SJSA1 (cell line): ENCODE measurements around the gene GAGE12J. TPM values are rescaled to one million over a fixed set of nuclear protein-coding genes. Genes with fewer than 3 reads are reported as not detected.
"Not testable (repeated sequence)": the region's sequence is repeated elsewhere in the genome, so short reads cannot be mapped to it uniquely, and the experiment has no call there.

Experiments used
- DNase-seq, 2 experiments: peaks; one replicate each; pipeline ENCODE4 v3.0.0-alpha.2; 2015 to 2020; ENCODE audit warnings: low spot score in 2 of 2, low read depth in 1 of 2
- H3K27ac ChIP-seq: fragments of 250-450 bp; sonication (Bioruptor Pico); 2 replicates; pipeline ENCODE4 v1.5.1; 2020; ENCODE audit warnings: mild to moderate bottlenecking, moderate library complexity
- H3K27me3 ChIP-seq: fragments of 250-450 bp; sonication (Bioruptor Pico); replicated peaks from 2 replicates; pipeline ENCODE4 v1.5.1; 2020; ENCODE audit warnings: mild to moderate bottlenecking, moderate library complexity
- H3K36me3 ChIP-seq: fragments of 250-450 bp; sonication (Bioruptor Pico); 2 replicates; pipeline ENCODE4 v1.5.1; 2020; ENCODE audit warnings: mild to moderate bottlenecking
- H3K4me1 ChIP-seq: fragments of 250-450 bp; sonication (Bioruptor Pico); replicated peaks from 2 replicates; pipeline ENCODE4 v1.6.1; 2021; ENCODE audit warnings: mild to moderate bottlenecking
- H3K4me3 ChIP-seq: fragments of 250-450 bp; sonication (Bioruptor Pico); 2 replicates; pipeline ENCODE4 v1.5.1; 2020; ENCODE audit warnings: mild to moderate bottlenecking
- H3K9me3 ChIP-seq: fragments of 250-450 bp; sonication (Bioruptor Pico); replicated peaks from 2 replicates; pipeline ENCODE4 v1.5.1; 2020; ENCODE audit warnings: mild to moderate bottlenecking
- total RNA-seq: library from RNA; depleted of rRNA; stranded (reverse); fragments of >200 nt; shearing (Covaris generic); gene quantifications from 2 replicates; pipeline ENCODE4 v1.2.3, GENCODE V29; 2014; rRNA removed

The GAGE12J gene
- total RNA-seq, 1 experiment from 2014 or later: not detected

DNA sequence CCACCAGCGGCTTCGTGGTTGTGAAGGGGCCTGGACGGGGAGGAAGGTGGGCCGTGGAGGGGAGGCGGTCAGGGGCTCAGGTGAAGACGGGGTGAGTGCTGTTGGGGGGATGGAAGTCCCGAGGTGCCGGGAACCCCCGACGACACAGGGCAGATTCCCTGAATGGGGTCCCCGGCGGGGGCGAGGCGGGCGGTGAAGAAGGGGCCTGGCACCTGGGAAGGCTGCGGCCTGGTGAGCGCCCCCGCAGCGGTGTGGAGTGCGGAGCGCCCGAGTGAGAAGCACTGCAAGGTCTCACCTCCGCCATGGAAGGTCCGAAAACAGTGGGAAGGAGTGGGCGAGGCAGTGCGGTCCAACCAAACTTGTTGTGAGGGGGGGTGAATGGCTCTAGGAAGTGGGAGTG is 10.0 kb downstream of the GAGE12J start:
- not testable (repeated sequence) for H3K4me3 ChIP-seq, H3K27ac ChIP-seq, H3K4me1 ChIP-seq, H3K27me3 ChIP-seq, H3K36me3 ChIP-seq, H3K9me3 ChIP-seq
- DNase-seq: peak in 1 of 2 experiments; percentile 63

GRCh38 chrX:49341449-49341848 is 19.6 kb downstream of the GAGE12J start:
- H3K27me3 ChIP-seq, H3K27ac ChIP-seq, H3K9me3 ChIP-seq: not testable (repeated sequence)

DNA sequence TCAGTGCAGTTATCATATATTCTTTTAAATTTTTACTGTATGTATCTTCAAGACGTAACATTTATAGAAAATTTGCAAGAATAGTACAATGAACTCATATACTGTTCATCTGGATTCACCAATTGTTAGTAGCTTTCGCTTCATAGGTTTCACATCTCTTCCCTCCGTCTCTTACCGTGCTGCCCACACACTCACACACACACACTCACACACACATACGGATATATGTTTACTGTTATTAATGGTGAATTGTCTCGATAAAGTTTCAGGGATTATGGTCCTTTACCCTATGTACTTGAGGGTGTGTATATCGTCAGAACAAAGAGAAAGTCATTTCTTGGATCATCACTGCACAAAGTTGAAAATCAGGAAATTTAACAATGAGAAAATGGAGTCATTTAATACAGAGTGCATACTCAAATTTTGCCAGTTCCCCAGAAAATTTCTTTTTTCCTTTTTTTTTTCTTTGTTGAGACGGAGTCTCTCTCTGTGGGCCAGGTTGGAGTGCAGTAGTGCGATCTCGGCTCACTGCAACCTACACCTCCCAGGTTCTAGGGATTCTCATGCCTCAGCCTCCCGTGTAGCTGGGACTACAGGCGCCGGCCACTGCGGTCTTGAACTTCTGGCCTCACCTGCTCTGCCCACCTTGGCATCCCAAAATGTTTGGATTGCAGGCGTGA is 22.8 kb downstream of the GAGE12J start:
- H3K4me1 ChIP-seq, DNase-seq: not testable (repeated sequence)

More at GRCh38 chrX:49341449-49341848, 19.6 kb downstream of the GAGE12J start:
- peak in 1 of 2 experiments; percentile 45 for DNase-seq
- not testable (repeated sequence) for H3K4me1 ChIP-seq, H3K4me3 ChIP-seq, H3K36me3 ChIP-seq

DNA sequence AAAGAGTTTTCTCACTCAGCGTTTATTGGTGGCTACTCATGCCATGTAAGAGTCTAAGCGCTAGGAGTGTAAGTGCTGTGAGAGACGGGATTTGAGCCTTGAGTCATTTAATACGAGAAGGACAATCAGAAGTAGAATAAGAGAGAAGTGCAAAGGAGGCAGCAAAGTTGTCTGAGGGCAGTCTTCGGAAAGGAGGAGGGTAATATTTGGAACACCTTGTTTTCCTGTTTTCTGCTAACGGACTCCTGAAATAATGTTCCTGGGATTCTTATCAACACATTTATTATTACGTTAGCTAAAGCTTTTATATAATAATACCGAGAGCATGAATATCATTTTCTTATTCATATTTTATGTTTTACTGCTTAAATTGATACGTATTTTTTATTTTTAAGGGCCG is 23.6 kb downstream of the GAGE12J start:
- DNase-seq, H3K4me3 ChIP-seq, H3K27ac ChIP-seq, H3K27me3 ChIP-seq, H3K4me1 ChIP-seq, H3K9me3 ChIP-seq, H3K36me3 ChIP-seq: not testable (repeated sequence)

More for the DNA sequence above, 22.8 kb downstream of the GAGE12J start:
- not testable (repeated sequence) for H3K4me3 ChIP-seq, H3K27ac ChIP-seq, H3K27me3 ChIP-seq, H3K36me3 ChIP-seq, H3K9me3 ChIP-seq

- not testable (repeated sequence) for H3K9me3 ChIP-seq, H3K27ac ChIP-seq, H3K27me3 ChIP-seq, H3K4me1 ChIP-seq, H3K36me3 ChIP-seq, H3K4me3 ChIP-seq
- DNase-seq: peak; percentile 1 to 51
These were observed 24.3 kb downstream of the GAGE12J start for GRCh38 chrX:49346150-49346549.

Other genes starting within 250 kb of the GAGE12J start
- gene PRAF2, start 248.0 kb upstream of the GAGE12J start, total RNA-seq: 5.0 and 5.6 TPM in 2 replicates
- 9.7 and 21.4 TPM in 2 replicates for gene WDR45, start 242.2 kb upstream of the GAGE12J start, total RNA-seq
- gene GPKOW, start 198.3 kb upstream of the GAGE12J start, total RNA-seq: 32.2 and 47.9 TPM in 2 replicates
- 1.00 TPM in 1 of 2 replicates, not detected in the other for gene MAGIX, start 159.3 kb upstream of the GAGE12J start, total RNA-seq
- gene PLP2, start 150.1 kb upstream of the GAGE12J start, total RNA-seq: 48.3 and 63.8 TPM in 2 replicates
- 2.4 and 3.6 TPM in 2 replicates for gene PRICKLE3, start 135.7 kb upstream of the GAGE12J start, total RNA-seq
- 0.16 and 0.53 TPM in 2 replicates for gene SYP, start 121.8 kb upstream of the GAGE12J start, total RNA-seq
- not detected in 2 replicates for gene CACNA1F, start 88.7 kb upstream of the GAGE12J start, total RNA-seq
- gene CCDC22, start 86.6 kb upstream of the GAGE12J start, total RNA-seq: 11.4 and 13.1 TPM in 2 replicates
- not detected in 2 replicates for gene FOXP3, start 57.3 kb upstream of the GAGE12J start, total RNA-seq
- 6.5 and 6.8 TPM in 2 replicates for gene PPP1R3F, start 52.2 kb upstream of the GAGE12J start, total RNA-seq
- gene GAGE10, start 18.4 kb upstream of the GAGE12J start, total RNA-seq: not detected in 2 replicates
- gene GAGE13, start 9.5 kb downstream of the GAGE12J start, total RNA-seq: not detected in 2 replicates
- gene GAGE12C, start 210.1 kb downstream of the GAGE12J start, total RNA-seq: not detected in 2 replicates
- not detected in 2 replicates for gene GAGE12D, start 219.7 kb downstream of the GAGE12J start, total RNA-seq
- not detected in 2 replicates for gene GAGE12E, start 229.3 kb downstream of the GAGE12J start, total RNA-seq
- not detected in 2 replicates for gene GAGE12F, start 238.8 kb downstream of the GAGE12J start, total RNA-seq
- gene GAGE12G, start 248.4 kb downstream of the GAGE12J start, total RNA-seq: not detected in 2 replicates